Measurements from ENCODE around the gene MEF2B. TPM values are rescaled to one million over a fixed set of nuclear protein-coding genes. Genes with fewer than 3 reads are reported as not detected.

Gene MEF2B
- total RNA-seq, 1 experiment from 2014 or later = 395 TPM

GRCh38 chr19:19202707-19203011, 32.6 kb upstream of the MEF2B start:
- peaks cover 15% of the 10 kb centered on the region for H3K79me2 ChIP-seq (ENCODE audit: low read length)
- H4K20me1 ChIP-seq (ENCODE audit: insufficient read depth, low read depth, low read length) = no peaks in the 10 kb centered on the region
- H3K9me2 ChIP-seq (replicated peaks; ENCODE audit: insufficient read depth, low read length) = no peaks in the 10 kb centered on the region
- H3K27ac ChIP-seq (ENCODE audit: low read length) = peak overlapping the region; percentile 40; the same call in 1 of the 2 replicates
- H3K4me2 ChIP-seq (ENCODE audit: low read depth, low read length, poor library complexity, severe bottlenecking) = peak overlapping the region; percentile 85
- no peaks in the 10 kb centered on the region for H3K9me3 ChIP-seq (ENCODE audit: low read length)
- H3K4me3 ChIP-seq (ENCODE audit: low read length) = peak overlapping the region; percentile 92
- H3K36me3 ChIP-seq (ENCODE audit: insufficient read depth, low read length) = 0 out of 2 replicates have a peak, but pooled peaks cover 3% of the 10 kb centered on the region
- peaks cover 17% of the 10 kb centered on the region for H3K4me1 ChIP-seq (ENCODE audit: low read length)
- H3K27me3 ChIP-seq (ENCODE audit: low read length) = no peaks in the 10 kb centered on the region
- DNase-seq = no peak
- peak overlapping the region; percentile 84 for H3K9ac ChIP-seq (ENCODE audit: low read length)
- H2AFZ ChIP-seq (ENCODE audit: low read length) = no peak overlapping the region

GRCh38 chr19:19201697-19202630, 31.9 kb upstream of the MEF2B start:
- H3K9me3 ChIP-seq (ENCODE audit: low read length) = no peaks in the 10 kb centered on the region
- H4K20me1 ChIP-seq (ENCODE audit: insufficient read depth, low read depth, low read length) = no peaks in the 10 kb centered on the region
- no peaks in the 10 kb centered on the region for H3K9me2 ChIP-seq (replicated peaks; ENCODE audit: insufficient read depth, low read length)
- H3K27me3 ChIP-seq (ENCODE audit: low read length) = no peaks in the 10 kb centered on the region
- peak overlapping the region; percentile 85 for H3K4me2 ChIP-seq (ENCODE audit: low read depth, low read length, poor library complexity, severe bottlenecking)
- no peak for DNase-seq
- H2AFZ ChIP-seq (ENCODE audit: low read length) = no peak overlapping the region
- H3K4me3 ChIP-seq (ENCODE audit: low read length) = peak overlapping the region; percentile 92
- peaks cover 8% of the 10 kb centered on the region; the same call in 1 of the 2 replicates for H3K36me3 ChIP-seq (ENCODE audit: insufficient read depth, low read length)
- peaks cover 17% of the 10 kb centered on the region for H3K4me1 ChIP-seq (ENCODE audit: low read length)
- H3K79me2 ChIP-seq (ENCODE audit: low read length) = peaks cover 15% of the 10 kb centered on the region
- H3K9ac ChIP-seq (ENCODE audit: low read length) = peak overlapping the region; percentile 84
- H3K27ac ChIP-seq (ENCODE audit: low read length) = no peak overlapping the region; the same call in 1 of the 2 replicates

GRCh38 chr19:19193926-19194325, 23.9 kb upstream of the MEF2B start:
- Histone ChIP-seq H3K4me1 (ENCODE audit: low read length) (peaks cover 26% of the 10 kb centered on the region), H3K4me2 (ENCODE audit: low read depth, low read length, poor library complexity, severe bottlenecking) (peak overlapping the region; percentile 74), H3K9ac (ENCODE audit: low read length) (peak overlapping the region; percentile 90), H3K4me3 (ENCODE audit: low read length) (peak overlapping the region; percentile 76), H3K79me2 (ENCODE audit: low read length) (peaks cover 52% of the 10 kb centered on the region), H2AFZ (ENCODE audit: low read length) (no peak overlapping the region), H3K36me3 (ENCODE audit: insufficient read depth, low read length) (peaks cover 13% of the 10 kb centered on the region), H3K27ac (ENCODE audit: low read length) (no peak overlapping the region), H4K20me1 (ENCODE audit: insufficient read depth, low read depth, low read length) (no peaks in the 10 kb centered on the region), H3K9me2 (replicated peaks; ENCODE audit: insufficient read depth, low read length) (no peaks in the 10 kb centered on the region), H3K27me3 (ENCODE audit: low read length) (no peaks in the 10 kb centered on the region), H3K9me3 (ENCODE audit: low read length) (no peaks in the 10 kb centered on the region)
- DNase-seq = no peak

GRCh38 chr19:19192910-19193423, 22.9 kb upstream of the MEF2B start:
- peak overlapping the region; percentile 76 for H3K4me3 ChIP-seq (ENCODE audit: low read length)
- peaks cover 52% of the 10 kb centered on the region for H3K79me2 ChIP-seq (ENCODE audit: low read length)
- no peaks in the 10 kb centered on the region for H4K20me1 ChIP-seq (ENCODE audit: insufficient read depth, low read depth, low read length)
- no peaks in the 10 kb centered on the region for H3K9me3 ChIP-seq (ENCODE audit: low read length)
- no peaks in the 10 kb centered on the region for H3K27me3 ChIP-seq (ENCODE audit: low read length)
- H3K27ac ChIP-seq (ENCODE audit: low read length) = peak overlapping the region; percentile 65
- H3K9me2 ChIP-seq (replicated peaks; ENCODE audit: insufficient read depth, low read length) = no peaks in the 10 kb centered on the region
- peak overlapping the region; percentile 74 for H3K4me2 ChIP-seq (ENCODE audit: low read depth, low read length, poor library complexity, severe bottlenecking)
- H3K4me1 ChIP-seq (ENCODE audit: low read length) = peaks cover 26% of the 10 kb centered on the region
- peak; percentile 73 for DNase-seq
- H3K9ac ChIP-seq (ENCODE audit: low read length) = peak overlapping the region; percentile 90
- peaks cover 14% of the 10 kb centered on the region for H3K36me3 ChIP-seq (ENCODE audit: insufficient read depth, low read length)
- 0 out of 2 replicates have a peak overlapping the region, but pooled peaks have one; percentile 38 for H2AFZ ChIP-seq (ENCODE audit: low read length)

- Histone ChIP-seq H3K4me1 (ENCODE audit: low read length) (peaks cover 26% of the 10 kb centered on the region), H3K9me2 (replicated peaks; ENCODE audit: insufficient read depth, low read length) (no peaks in the 10 kb centered on the region), H3K9ac (ENCODE audit: low read length) (peak within 1 kb of the TSS; percentile 100), H3K79me2 (ENCODE audit: low read length) (peaks cover 52% of the 10 kb centered on the region), H3K9me3 (ENCODE audit: low read length) (no peaks in the 10 kb centered on the region), H3K4me2 (ENCODE audit: low read depth, low read length, poor library complexity, severe bottlenecking) (peak within 1 kb of the TSS; percentile 100), H4K20me1 (ENCODE audit: insufficient read depth, low read depth, low read length) (no peaks in the 10 kb centered on the region), H2AFZ (ENCODE audit: low read length) (peak within 1 kb of the TSS; percentile 99), H3K27ac (ENCODE audit: low read length) (peak within 1 kb of the TSS; percentile 95), H3K27me3 (ENCODE audit: low read length) (no peaks in the 10 kb centered on the region), H3K4me3 (ENCODE audit: low read length) (peak within 1 kb of the TSS; percentile 99), H3K36me3 (ENCODE audit: insufficient read depth, low read length) (peaks cover 13% of the 10 kb centered on the region)
- peak; percentile 100 for DNase-seq
Observed at GRCh38 chr19:19192078-19192882, 22.2 kb upstream of the MEF2B start, which contains the start of the genes BORCS8 and RFXANK. Gene BORCS8 (minus strand): TSS chr19:19192152. CDS start chr19:19192117, 35 bp downstream. Gene RFXANK (plus strand): TSS chr19:19192258. CDS start chr19:19193947, 1,689 bp downstream.

GRCh38 chr19:19191768-19192077, 21.7 kb upstream of the MEF2B start:
- H3K4me2 ChIP-seq (ENCODE audit: low read depth, low read length, poor library complexity, severe bottlenecking) = peak overlapping the region; percentile 100
- no peak for DNase-seq
- peaks cover 26% of the 10 kb centered on the region for H3K4me1 ChIP-seq (ENCODE audit: low read length)
- peaks cover 52% of the 10 kb centered on the region for H3K79me2 ChIP-seq (ENCODE audit: low read length)
- peaks cover 10% of the 10 kb centered on the region for H3K36me3 ChIP-seq (ENCODE audit: insufficient read depth, low read length)
- H3K9me2 ChIP-seq (replicated peaks; ENCODE audit: insufficient read depth, low read length) = no peaks in the 10 kb centered on the region
- peak overlapping the region; percentile 99 for H3K4me3 ChIP-seq (ENCODE audit: low read length)
- H3K27ac ChIP-seq (ENCODE audit: low read length) = peak overlapping the region; percentile 95
- H3K9me3 ChIP-seq (ENCODE audit: low read length) = no peaks in the 10 kb centered on the region; the same call in 1 of the 2 replicates
- peak overlapping the region; percentile 100 for H3K9ac ChIP-seq (ENCODE audit: low read length)
- no peaks in the 10 kb centered on the region for H3K27me3 ChIP-seq (ENCODE audit: low read length)
- H2AFZ ChIP-seq (ENCODE audit: low read length) = peak overlapping the region; percentile 99
- H4K20me1 ChIP-seq (ENCODE audit: insufficient read depth, low read depth, low read length) = no peaks in the 10 kb centered on the region

- Histone ChIP-seq H3K79me2 (ENCODE audit: low read length) (peaks cover 28% of the 10 kb centered on the region), H3K27me3 (ENCODE audit: low read length) (no peaks in the 10 kb centered on the region), H3K9me3 (ENCODE audit: low read length) (no peaks in the 10 kb centered on the region; the same call in 1 of the 2 replicates), H3K36me3 (ENCODE audit: insufficient read depth, low read length) (peaks cover 30% of the 10 kb centered on the region), H3K4me2 (ENCODE audit: low read depth, low read length, poor library complexity, severe bottlenecking) (no peak overlapping the region), H2AFZ (ENCODE audit: low read length) (no peak overlapping the region), H3K9ac (ENCODE audit: low read length) (no peak overlapping the region), H3K4me3 (ENCODE audit: low read length) (no peak overlapping the region), H4K20me1 (ENCODE audit: insufficient read depth, low read depth, low read length) (no peaks in the 10 kb centered on the region), H3K27ac (ENCODE audit: low read length) (no peak overlapping the region), H3K4me1 (ENCODE audit: low read length) (peaks cover 15% of the 10 kb centered on the region), H3K9me2 (replicated peaks; ENCODE audit: insufficient read depth, low read length) (no peaks in the 10 kb centered on the region)
- no peak for DNase-seq
Observed at GRCh38 chr19:19186742-19187141, 16.7 kb upstream of the MEF2B start.

Measured in Karpas-422 (cell line).